ENCODE measurements around the gene PRRT1B. TPM values are rescaled to one million over a fixed set of nuclear protein-coding genes. Genes with fewer than 3 reads are reported as not detected.

Gene PRRT1B
- total RNA-seq, 4 donors from 2014 or later: 1.6 to 12.3 (median 5.7) TPM; not detected in 1

- no peaks in the 10 kb centered on the region for H3K9me3 ChIP-seq
- 81 to 92% methylated on average over 3 to 8 of the region's 8 CpGs for WGBS, 2 donors (ENCODE audit: low coverage in 1 of 2)
- no peak overlapping the region for H3K4me3 ChIP-seq
- intact Hi-C loops (cut with DNase I; ENCODE audit: low total_unique reads): no loop called here
- peaks cover 0 to 9% (median 0%) of the 10 kb centered on the region in 4 donors for H3K36me3 ChIP-seq
- no peak for DNase-seq
- in situ Hi-C loops (cut with MboI; ENCODE audit: low pct_ligation_motif_present in 1 of 4, low pct_unique_long_range_greater_than_20kb in 1 of 4, low sequenced_read_pairs in 3 of 4): loop anchor here in 1 of 4 donors (25.0 kb wide), 1 partner anchor 694 kb away; no protein-coding TSS in a partner anchor
- TF ChIP-seq CTCF (IDR thresholded peaks at IDR 0.05) (no peak), EP300 (IDR thresholded peaks at IDR 0.05; ENCODE audit: low read depth) (no peak), POLR2A (IDR thresholded peaks at IDR 0.05) (no peak), POLR2AphosphoS5 (IDR thresholded peaks at IDR 0.05) (no peak)
- no peaks in the 10 kb centered on the region for H3K4me1 ChIP-seq
- H3K27me3 ChIP-seq: no peaks in the 10 kb centered on the region
- no peak overlapping the region for H3K27ac ChIP-seq
These were observed 22.6 kb downstream of the PRRT1B start for GRCh38 chr9:131567910-131568309.

GRCh38 chr9:131574730-131575640 lies 29.7 kb downstream of the PRRT1B start:
- intact Hi-C loops (cut with DNase I; ENCODE audit: low total_unique reads) (no loop called here), in situ Hi-C loops (cut with MboI; ENCODE audit: low pct_ligation_motif_present in 1 of 4, low pct_unique_long_range_greater_than_20kb in 1 of 4, low sequenced_read_pairs in 3 of 4) (loop anchor here in 1 of 4 donors (25.0 kb wide), 1 partner anchor 687 kb away; no protein-coding TSS in a partner anchor)
- WGBS, 2 donors (ENCODE audit: low coverage in 1 of 2): 97% methylated on average over 17 of the region's 17 CpGs; no CpG with 5 or more reads in 1 of the 2 donors
- Histone ChIP-seq H3K4me3 (no peak overlapping the region), H3K27ac (no peak overlapping the region), H3K27me3 (no peaks in the 10 kb centered on the region), H3K9me3 (no peaks in the 10 kb centered on the region), H3K4me1 (no peaks in the 10 kb centered on the region), H3K36me3 (peaks cover 0 to 27% (median 11%) of the 10 kb centered on the region in 4 donors)
- no peak for DNase-seq
- TF ChIP-seq POLR2AphosphoS5 (IDR thresholded peaks at IDR 0.05): no peak
- no peak for TF ChIP-seq CTCF (IDR thresholded peaks at IDR 0.05)
- no peak for TF ChIP-seq POLR2A (IDR thresholded peaks at IDR 0.05)
- TF ChIP-seq EP300 (IDR thresholded peaks at IDR 0.05; ENCODE audit: low read depth): no peak

- intact Hi-C loops (cut with DNase I; ENCODE audit: low total_unique reads) (no loop called here), in situ Hi-C loops (cut with MboI; ENCODE audit: low pct_ligation_motif_present in 1 of 4, low pct_unique_long_range_greater_than_20kb in 1 of 4, low sequenced_read_pairs in 3 of 4) (no loop called here)
- H3K27ac ChIP-seq: no peak overlapping the region
- DNase-seq: no peak
- no peak for TF ChIP-seq CTCF (IDR thresholded peaks at IDR 0.05)
- no peak for TF ChIP-seq EP300 (IDR thresholded peaks at IDR 0.05; ENCODE audit: low read depth)
- no peak for TF ChIP-seq POLR2AphosphoS5 (IDR thresholded peaks at IDR 0.05)
- TF ChIP-seq POLR2A (IDR thresholded peaks at IDR 0.05): no peak
- no peaks in the 10 kb centered on the region for H3K27me3 ChIP-seq
- H3K4me3 ChIP-seq: no peak overlapping the region
- H3K9me3 ChIP-seq: no peaks in the 10 kb centered on the region
- peaks cover 0 to 29% (median 14%) of the 10 kb centered on the region in 4 donors for H3K36me3 ChIP-seq
- H3K4me1 ChIP-seq: no peaks in the 10 kb centered on the region
- WGBS, 2 donors (ENCODE audit: low coverage in 1 of 2): 97% methylated on average over 23 of the region's 23 CpGs; no CpG with 5 or more reads in 1 of the 2 donors
These were observed 30.9 kb downstream of the PRRT1B start for GRCh38 chr9:131575946-131576853.

Data from transverse colon (tissue), 4 donors.